T1000 (cell line): ENCODE data around the gene PPP2R5E.
A peak's percentile ranks its signal among the peaks of the same experiment; 100 is the strongest.
"Not testable (repeated sequence)": the region's sequence is repeated elsewhere in the genome, so short reads cannot be mapped to it uniquely, and the experiment has no call there.

Experiments used
- DNase-seq: peaks from one replicate; lab custom pipeline; 2025; ENCODE audit warnings: mixed read lengths; lab: John Stamatoyannopoulos, UW

The PPP2R5E gene

DNA sequence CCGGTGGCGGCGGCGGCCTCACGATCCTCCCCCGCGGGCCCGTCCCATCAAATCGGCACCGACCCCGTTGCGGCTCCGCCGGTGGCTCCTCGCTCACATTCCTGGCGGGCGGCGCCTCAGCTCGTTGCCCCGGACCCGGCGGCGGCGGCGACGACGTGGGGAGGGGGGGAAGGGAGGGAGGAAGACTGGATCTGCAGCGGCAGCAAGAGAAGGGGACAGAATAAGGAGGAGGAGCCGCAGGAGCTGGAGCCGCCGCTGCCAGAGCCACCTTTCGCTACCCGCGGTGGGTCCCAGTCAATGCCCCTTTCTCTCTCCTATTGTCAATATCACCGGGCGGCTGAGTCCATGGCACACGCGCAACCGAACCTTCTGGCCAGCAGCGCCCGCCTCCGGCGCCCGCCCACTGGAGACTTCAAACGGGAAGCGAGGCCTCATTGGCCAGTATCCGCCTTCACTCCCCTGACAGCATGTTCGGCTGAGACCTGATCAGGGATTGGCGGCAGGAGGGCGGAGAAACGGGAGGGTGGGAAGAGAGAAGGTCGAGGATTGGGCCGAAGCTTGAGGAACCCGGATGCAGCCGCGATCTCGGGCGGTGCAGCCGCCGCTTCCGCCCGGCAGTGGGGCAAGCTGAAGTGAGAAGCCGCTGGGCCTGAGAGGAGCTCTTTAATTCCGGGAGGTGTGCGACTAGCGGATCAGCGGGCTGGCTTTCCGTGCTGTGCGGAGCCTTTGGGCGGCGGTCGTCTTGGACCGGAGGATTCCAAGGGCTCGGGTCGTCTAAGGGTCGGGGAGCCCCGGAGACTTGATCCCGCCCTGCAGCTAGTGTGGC lies at the start of gene PPP2R5E:
TSS of gene PPP2R5E (minus strand) at position 378 of the 826 bp plus-strand sequence. CDS start 3,692 bp downstream, outside the sequence.
- peak; percentile 95 for DNase-seq

- DNase-seq: not testable (repeated sequence)
Observed at GRCh38 chr14:63583046-63583445, 39.9 kb upstream of the PPP2R5E start.

- no peak for DNase-seq
Observed at GRCh38 chr14:63581491-63581890, 38.3 kb upstream of the PPP2R5E start.

- no peak for DNase-seq
Observed at GRCh38 chr14:63578300-63578699, 35.1 kb upstream of the PPP2R5E start.

DNA sequence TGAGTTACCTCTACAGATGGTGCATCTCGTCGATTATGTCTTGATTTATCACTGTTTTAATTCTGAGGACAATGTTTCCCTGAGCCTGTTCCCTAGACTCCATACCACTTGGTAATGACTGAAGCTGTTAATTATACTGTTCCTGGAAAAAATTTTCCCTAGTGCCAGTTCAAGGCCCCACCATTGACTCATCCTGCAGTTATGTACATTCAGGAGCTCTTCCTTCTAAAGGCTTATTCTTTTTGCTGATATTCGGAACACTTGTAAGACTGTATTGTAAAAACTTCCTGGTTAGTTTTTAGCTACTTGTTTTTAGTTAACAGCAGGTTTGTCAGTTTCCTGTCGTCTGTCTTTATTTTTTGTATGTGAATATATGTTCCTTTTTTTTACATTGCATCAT lies 30.4 kb upstream of the PPP2R5E start:
- DNase-seq: no peak

GRCh38 chr14:63565448-63565847 lies 22.3 kb upstream of the PPP2R5E start:
- no peak for DNase-seq

GRCh38 chr14:63564318-63564717 lies 21.1 kb upstream of the PPP2R5E start:
- DNase-seq: no peak

DNA sequence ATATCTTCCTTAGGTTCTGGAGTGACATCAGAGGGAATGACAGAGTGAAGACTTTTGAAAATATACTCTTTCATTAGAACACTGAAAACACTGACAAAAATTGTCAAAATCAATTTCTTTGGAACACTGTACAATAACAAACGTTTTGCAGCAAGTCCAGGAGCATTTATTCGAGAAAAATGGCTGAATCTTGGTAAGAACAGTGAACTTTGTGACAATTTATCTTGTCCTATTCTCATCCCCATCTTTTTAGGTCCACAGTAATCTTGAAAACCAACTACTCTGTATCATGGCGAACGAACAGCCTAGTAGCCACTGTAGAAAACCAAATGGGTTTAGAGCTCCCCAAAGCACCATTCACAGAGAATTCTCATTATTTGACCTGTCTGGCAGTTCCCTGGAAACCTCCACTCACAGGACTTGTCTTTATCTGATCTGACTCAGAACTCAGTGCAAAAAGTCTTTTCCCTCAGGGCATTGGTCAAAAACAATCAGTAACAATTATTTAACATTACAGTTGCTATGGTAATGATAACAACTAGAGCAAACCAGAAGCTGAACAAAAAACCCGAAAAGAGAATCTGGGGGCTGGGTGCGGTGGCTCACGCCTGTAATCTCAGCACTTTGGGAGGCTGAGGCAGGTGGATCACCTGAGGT lies 20.3 kb upstream of the PPP2R5E start:
- no peak for DNase-seq

DNA sequence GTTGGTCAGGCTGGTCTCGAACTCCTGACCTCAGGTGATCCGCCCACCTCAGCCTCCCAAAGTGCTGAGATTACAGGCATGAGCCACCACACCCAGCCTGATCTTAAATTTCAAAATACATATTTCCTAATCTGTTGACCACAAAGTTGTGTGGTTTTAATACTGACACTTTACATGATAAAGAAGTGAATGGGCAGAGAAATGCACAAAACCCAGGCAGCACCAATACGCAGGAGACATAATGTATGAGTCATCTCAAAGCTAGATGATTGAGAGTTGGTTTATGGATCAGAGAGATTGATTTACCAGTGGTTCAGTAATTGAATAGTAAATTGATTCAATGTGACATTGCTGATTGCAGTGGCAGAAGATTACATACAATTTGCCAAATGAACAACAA lies 19.2 kb upstream of the PPP2R5E start:
- DNase-seq: no peak

GRCh38 chr14:63555572-63555971 lies 12.4 kb upstream of the PPP2R5E start:
- DNase-seq: no peak

DNA sequence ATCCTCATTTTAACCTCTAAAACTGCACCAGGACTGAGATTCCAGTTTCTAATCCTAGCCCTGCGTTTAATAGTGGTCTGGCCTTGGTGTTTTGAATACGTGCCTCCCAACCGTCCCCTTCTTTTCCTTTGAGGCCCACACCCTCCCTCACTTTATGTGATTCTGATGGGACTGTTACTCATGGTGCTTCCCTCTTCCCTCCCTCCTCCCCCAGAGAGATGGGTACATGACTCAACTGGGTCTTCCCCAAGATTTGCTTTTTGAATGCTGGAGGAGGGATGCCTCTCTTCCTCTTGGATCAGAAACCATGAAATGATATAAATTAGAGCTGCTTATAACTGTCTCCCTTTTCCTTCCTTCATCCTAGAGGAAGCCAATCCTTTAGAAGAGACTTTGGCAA lies 8.2 kb upstream of the PPP2R5E start:
- peak; percentile 23 for DNase-seq

DNA sequence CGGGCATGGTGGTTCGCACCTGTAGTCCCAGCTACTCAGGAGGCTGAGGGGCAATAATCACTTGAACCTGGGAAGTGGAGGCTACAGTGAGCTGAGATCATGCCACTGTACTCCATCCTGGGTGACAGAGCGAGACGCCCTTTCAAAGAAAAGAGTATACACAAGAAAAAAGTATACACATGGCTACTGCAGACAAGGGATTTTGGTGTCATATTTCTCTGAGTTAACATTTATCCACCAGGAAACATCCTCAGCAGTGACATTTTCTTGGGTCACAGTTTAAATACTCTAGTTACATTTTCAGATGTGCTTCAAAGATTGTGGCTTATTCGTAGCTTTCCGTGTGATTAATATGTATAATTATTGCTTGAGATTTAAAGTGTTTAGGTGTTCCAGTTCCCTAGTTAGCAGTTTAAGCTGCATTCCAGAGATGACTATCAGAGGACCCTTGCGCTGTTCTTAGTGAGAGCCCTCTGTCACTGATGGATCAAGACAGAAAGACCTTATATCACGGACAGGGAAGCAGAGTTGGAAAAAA lies 4.7 kb upstream of the PPP2R5E start:
- no peak for DNase-seq

GRCh38 chr14:63545431-63545830 lies 2.3 kb upstream of the PPP2R5E start:
- no peak for DNase-seq

DNA sequence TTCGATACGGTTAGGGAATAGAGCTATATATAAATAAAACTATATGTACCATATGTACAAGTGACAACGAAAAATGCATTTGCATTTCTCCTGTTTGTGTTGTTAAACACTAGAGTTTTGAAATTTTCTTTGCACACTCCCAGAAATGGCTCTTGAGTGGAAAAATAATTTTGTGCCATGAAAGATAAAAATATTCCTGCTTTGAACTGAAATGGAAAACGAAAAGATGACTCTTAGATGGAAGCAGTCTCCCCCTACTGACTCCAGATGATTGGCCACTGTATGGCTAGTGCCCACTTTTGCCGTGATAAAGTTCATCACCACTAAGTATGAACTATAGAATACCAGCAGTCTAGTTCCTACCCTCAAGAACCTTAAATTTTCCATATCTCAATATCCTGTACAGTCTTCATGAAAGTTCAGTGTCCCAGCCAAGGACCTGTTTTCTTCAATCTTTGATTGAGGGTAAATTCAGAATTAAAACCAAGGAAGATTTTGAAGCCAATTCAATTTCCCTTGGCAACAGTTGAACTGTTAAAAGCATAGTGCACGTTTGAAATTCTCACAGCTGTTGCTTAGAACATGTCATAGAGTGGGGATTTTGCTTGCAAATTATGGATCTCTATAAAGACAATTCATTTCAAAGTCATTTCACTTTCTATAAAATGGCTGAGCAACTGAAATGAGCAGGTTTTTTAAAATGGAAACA lies 1.6 kb upstream of the PPP2R5E start:
- no peak for DNase-seq

DNA sequence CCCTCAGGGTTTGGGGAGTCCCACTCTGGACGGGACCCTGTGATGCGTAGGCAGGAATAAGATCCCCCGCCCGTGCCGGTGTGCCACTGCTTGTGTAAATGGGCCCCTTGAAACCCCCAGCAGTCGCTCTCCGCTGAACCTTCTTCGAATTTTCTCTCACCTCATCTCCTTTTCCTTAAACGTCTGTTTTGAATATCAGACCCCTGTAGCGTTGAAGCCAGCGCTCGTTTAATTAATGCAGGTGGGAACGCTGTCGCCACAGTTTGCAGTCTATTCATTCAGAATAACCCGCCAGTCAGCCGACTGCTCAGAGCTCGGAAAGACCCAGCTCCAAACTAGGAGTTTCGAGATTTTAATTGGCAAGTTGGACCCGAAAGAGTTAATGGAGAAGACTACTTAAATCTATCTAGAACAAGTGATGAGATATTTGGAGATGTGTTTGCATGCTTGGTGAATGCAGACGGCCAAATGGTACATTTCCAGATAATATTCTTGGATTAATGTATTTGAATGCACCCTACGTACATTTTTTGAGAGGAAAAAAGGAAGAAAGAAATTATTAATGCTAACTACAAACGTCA lies 739 bp upstream of the PPP2R5E start:
- no peak for DNase-seq

DNA sequence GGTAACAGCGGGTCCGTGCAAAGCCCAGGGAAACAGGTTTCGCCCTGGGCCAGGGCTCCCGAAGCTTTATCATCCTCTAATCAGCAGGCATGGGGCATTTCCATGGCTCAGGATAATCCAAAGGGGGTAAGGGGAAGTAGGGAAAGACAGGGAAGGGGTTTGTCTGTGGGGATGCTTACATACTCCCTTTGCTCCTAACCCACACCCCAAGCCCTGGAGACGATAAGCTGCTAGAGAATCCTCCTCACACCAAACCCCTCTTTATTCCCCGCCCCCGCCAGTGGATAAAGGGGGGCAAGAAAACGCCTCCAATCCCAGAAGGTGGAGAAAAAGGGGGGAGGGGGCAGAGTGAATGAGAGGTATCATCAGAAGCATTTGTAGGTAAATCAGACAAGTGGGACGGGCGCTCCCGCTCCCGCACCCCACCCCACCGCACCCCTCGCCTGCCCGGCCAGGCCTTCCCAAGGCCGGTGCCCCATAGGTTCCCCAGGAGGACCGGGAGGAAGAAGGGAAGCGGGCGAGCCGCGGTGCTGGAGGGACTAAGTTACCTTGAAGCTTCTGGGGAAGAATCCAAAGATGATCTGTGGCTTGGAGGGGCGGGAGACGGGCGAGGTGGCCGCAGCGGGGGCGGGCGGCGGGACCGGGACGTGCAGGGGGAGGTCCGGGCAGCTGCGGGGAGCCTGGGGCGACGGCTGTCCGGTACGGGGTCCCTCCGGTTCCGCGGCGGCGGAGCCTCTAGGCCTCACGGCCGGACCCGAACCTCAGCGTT lies 762 bp downstream of the PPP2R5E start:
- DNase-seq: no peak

DNA sequence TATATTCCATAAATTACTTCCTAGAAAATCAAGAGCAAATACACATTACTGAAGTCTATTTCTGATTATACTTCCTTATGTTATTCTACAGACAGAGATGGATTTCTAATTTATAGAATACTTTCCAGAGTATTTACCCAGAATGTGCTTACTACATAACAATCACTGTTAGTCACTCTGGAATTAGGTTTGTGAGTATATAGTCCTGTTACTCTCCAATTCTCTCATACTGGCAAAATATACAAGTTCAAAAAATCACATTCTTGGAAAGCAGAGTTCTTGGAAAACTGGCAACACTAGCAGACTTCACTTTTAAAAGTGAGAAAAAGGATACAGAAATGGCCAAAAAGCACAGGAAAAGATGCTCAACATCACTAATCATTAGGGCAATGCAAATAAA lies 7.3 kb downstream of the PPP2R5E start:
- no peak for DNase-seq

GRCh38 chr14:63533474-63533873 lies 9.7 kb downstream of the PPP2R5E start:
- DNase-seq: no peak

DNA sequence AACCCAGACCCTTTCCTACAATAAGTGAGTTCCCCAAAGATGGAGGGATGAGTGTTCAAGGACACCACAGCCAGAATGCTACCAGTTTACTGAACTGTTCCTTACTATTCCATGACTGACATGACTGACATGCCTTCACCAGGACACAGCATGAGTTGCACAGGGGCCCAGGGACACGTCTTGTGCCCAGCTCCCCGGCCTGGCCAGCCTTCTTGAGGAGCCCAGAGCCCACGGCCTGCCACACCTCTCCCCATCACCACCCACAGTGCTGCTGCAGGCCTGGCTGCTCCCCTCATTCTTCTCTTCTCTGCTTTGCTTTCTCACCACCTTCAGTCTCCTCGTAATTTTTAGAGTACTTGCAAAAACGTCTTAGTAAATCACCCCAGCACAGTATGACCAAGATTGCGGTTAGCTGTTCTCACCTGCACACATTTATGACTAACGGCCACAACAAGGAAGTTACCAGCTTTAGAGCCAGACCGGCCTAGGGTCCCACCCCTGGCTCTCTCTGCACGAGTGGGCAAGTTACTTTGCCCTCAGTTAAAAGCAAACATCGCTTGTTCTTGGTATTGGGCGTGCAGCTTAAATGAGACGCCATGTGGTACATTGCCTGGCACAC lies 18.5 kb downstream of the PPP2R5E start:
- no peak for DNase-seq

- DNase-seq: no peak
Observed at GRCh38 chr14:63523735-63524426, 19.3 kb downstream of the PPP2R5E start.
